Tibial nerve (tissue), 4 donors: ENCODE results near the gene CSKMT.
A peak's percentile ranks its signal among the peaks of the same experiment; 100 is the strongest.

Experiments used
- EP300 ChIP-seq, 2 donors: sonication (generic); formaldehyde crosslinking; IDR thresholded peaks; one replicate each; pipeline ENCODE4 v1.6.1; 2017; ENCODE audit warnings: antibody characterized with exemption in 2 of 2, mild to moderate bottlenecking in 1 of 2
- POLR2A ChIP-seq, 2 donors: fragments of 450-650 bp; IDR thresholded peaks; one replicate each; pipeline ENCODE4 v1.6.1; 2017; ENCODE audit warnings: antibody characterized with exemption in 2 of 2, mild to moderate bottlenecking in 2 of 2, moderate library complexity in 2 of 2
- TF ChIP-seq, protein P1 (sequence below), 5 experiments: fragments of 200-600 bp in 3 of 5; fragments of 450-650 bp in 2 of 5; sonication (generic) in 3 of 5; IDR thresholded peaks; one replicate each; pipeline ENCODE4 v1.5.1; 2016 to 2019; ENCODE audit warnings: antibody characterized with exemption in 5 of 5, mild to moderate bottlenecking in 3 of 5, moderate library complexity in 2 of 5

DNA sequence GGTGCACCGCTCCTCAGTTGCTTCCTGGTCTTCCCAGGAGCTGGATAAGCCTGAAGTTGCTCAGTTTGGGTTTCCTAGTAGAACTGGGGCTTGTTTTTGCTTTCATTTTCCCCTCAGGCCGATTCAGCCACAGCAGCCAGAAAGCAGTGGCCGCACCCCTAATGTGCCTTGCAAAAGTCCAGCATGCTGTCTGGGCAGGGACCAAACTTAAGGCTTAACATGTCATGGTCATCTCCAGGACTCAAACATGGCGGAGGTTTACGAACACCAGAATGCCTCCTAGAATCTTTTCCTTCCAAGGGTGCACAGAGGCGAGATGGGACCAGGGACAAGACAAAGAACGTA lies 44.9 kb downstream of the CSKMT start:
- TF ChIP-seq, protein P1, sequence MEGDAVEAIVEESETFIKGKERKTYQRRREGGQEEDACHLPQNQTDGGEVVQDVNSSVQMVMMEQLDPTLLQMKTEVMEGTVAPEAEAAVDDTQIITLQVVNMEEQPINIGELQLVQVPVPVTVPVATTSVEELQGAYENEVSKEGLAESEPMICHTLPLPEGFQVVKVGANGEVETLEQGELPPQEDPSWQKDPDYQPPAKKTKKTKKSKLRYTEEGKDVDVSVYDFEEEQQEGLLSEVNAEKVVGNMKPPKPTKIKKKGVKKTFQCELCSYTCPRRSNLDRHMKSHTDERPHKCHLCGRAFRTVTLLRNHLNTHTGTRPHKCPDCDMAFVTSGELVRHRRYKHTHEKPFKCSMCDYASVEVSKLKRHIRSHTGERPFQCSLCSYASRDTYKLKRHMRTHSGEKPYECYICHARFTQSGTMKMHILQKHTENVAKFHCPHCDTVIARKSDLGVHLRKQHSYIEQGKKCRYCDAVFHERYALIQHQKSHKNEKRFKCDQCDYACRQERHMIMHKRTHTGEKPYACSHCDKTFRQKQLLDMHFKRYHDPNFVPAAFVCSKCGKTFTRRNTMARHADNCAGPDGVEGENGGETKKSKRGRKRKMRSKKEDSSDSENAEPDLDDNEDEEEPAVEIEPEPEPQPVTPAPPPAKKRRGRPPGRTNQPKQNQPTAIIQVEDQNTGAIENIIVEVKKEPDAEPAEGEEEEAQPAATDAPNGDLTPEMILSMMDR (IDR thresholded peaks at IDR 0.05): peak in 1 of 5 experiments; percentile 7
- TF ChIP-seq POLR2A (IDR thresholded peaks at IDR 0.05) (no peak), EP300 (IDR thresholded peaks at IDR 0.05) (no peak)
